HG03159 (cell line): ENCODE measurements around the gene PKP1.

Experiments used
- ATAC-seq: cut with Tn5 transposase; IDR thresholded peaks from one replicate; pipeline ENCODE4 v1.9.1; 2021; ENCODE audit warnings: mild to moderate bottlenecking, moderate library complexity; ENCODE audit not compliant: unreplicated experiment

Gene PKP1

GRCh38 chr1:201304126-201304525, 20.8 kb downstream of the PKP1 start:
- ATAC-seq = no peak

GRCh38 chr1:201305815-201306214, 22.5 kb downstream of the PKP1 start:
- no peak for ATAC-seq

GRCh38 chr1:201307231-201307630, 23.9 kb downstream of the PKP1 start:
- ATAC-seq = no peak

- no peak for ATAC-seq
These were observed 24.6 kb downstream of the PKP1 start for GRCh38 chr1:201307760-201308499.

- no peak for ATAC-seq
These were observed 26.1 kb downstream of the PKP1 start for GRCh38 chr1:201309416-201309815.

- ATAC-seq = no peak
These were observed 27.1 kb downstream of the PKP1 start for GRCh38 chr1:201310251-201310985.

GRCh38 chr1:201310986-201311355, 27.7 kb downstream of the PKP1 start:
- ATAC-seq = no peak

- ATAC-seq = no peak
These were observed 28.2 kb downstream of the PKP1 start for GRCh38 chr1:201311356-201312011.

- no peak for ATAC-seq
These were observed 29.0 kb downstream of the PKP1 start for GRCh38 chr1:201312298-201312697.

- no peak for ATAC-seq
These were observed 29.8 kb downstream of the PKP1 start for GRCh38 chr1:201313086-201313485.

GRCh38 chr1:201316556-201316955, 33.2 kb downstream of the PKP1 start:
- ATAC-seq = no peak

GRCh38 chr1:201317551-201317950, 34.2 kb downstream of the PKP1 start:
- no peak for ATAC-seq

- ATAC-seq = no peak
These were observed 35.4 kb downstream of the PKP1 start for GRCh38 chr1:201318504-201319340.

GRCh38 chr1:201319631-201320030, 36.3 kb downstream of the PKP1 start:
- ATAC-seq = no peak

GRCh38 chr1:201320168-201320788, 37.0 kb downstream of the PKP1 start:
- no peak for ATAC-seq

GRCh38 chr1:201321826-201322390, 38.6 kb downstream of the PKP1 start:
- no peak for ATAC-seq

- ATAC-seq = no peak
These were observed 39.6 kb downstream of the PKP1 start for GRCh38 chr1:201322653-201323510.

- ATAC-seq = no peak
These were observed 41.0 kb downstream of the PKP1 start for GRCh38 chr1:201324306-201324705.
